HEK293 (cell line): ENCODE data around the gene ADAM23.

Experiments
- CTCF ChIA-PET: fragments of 350-600 bp; formaldehyde crosslinking; extraction: SDS; loops from one replicate; lab custom pipeline; 2021; ENCODE audit warnings: antibody characterized with exemption; lab: Yijun Ruan, JAX
- POLR2A ChIA-PET: fragments of 300-600 bp; formaldehyde crosslinking; extraction: SDS; loops from one replicate; lab custom pipeline; 2020; ENCODE audit warnings: antibody characterized with exemption, inconsistent platforms; lab: Yijun Ruan, JAX
- H3K27ac ChIP-seq: fragments of 200-500 bp; sonication (Bioruptor generic); 2 replicates; pipeline ENCODE4 v1.5.1; 2014; ENCODE audit warnings: low read depth, low read length, control low read depth, inconsistent platforms; ENCODE audit errors: extremely low read depth
- H3K36me3 ChIP-seq, 2 experiments: fragments of 200-500 bp in 1 of 2; sonication (Bioruptor generic) in 1 of 2; 1 replicate in 1 of 2; 2 replicates in 1 of 2; pipeline ENCODE4 v1.5.1; 2014 to 2017; ENCODE audit warnings: inconsistent platforms in 2 of 2, low read length in 2 of 2; ENCODE audit not compliant: control insufficient read depth in 2 of 2, insufficient read depth in 1 of 2
- H3K4me1 ChIP-seq: fragments of 200-500 bp; sonication (Bioruptor generic); 2 replicates; pipeline ENCODE4 v1.5.1; 2014; ENCODE audit warnings: mild to moderate bottlenecking, low read length, inconsistent platforms; ENCODE audit not compliant: control insufficient read depth, insufficient read depth
- H3K4me3 ChIP-seq: 2 replicates; pipeline ENCODE4 v1.5.1; 2011; ENCODE audit warnings: low read depth, mild to moderate bottlenecking, control low read depth, low read length, moderate library complexity
- H3K9me3 ChIP-seq: fragments of 200-500 bp; sonication (Bioruptor generic); 2 replicates; pipeline ENCODE4 v1.5.1; 2014; ENCODE audit warnings: low read depth, low read length, inconsistent platforms; ENCODE audit not compliant: control insufficient read depth, insufficient read depth
- BCL11B ChIP-seq: fragments of 450-650 bp; formaldehyde crosslinking; IDR thresholded peaks from 2 replicates; pipeline ENCODE4 v1.5.1; 2016; ENCODE audit warnings: low read depth, missing biosample characterization, missing genetic modification characterization
- SP2 ChIP-seq: fragments of 450-650 bp; formaldehyde crosslinking; IDR thresholded peaks from 2 replicates; pipeline ENCODE4 v1.5.1; 2016; ENCODE audit warnings: missing biosample characterization, missing genetic modification characterization
- ZFP69B ChIP-seq: fragments of 450-650 bp; formaldehyde crosslinking; IDR thresholded peaks from 2 replicates; pipeline ENCODE4 v1.5.1; 2016; ENCODE audit warnings: missing biosample characterization, missing genetic modification characterization
- ZNF335 ChIP-seq: fragments of 450-650 bp; formaldehyde crosslinking; conservative IDR thresholded peaks from 2 replicates; pipeline ENCODE4 v1.5.1; 2016; ENCODE audit warnings: missing biosample characterization, missing genetic modification characterization
- ZNF560 ChIP-seq: fragments of 450-650 bp; formaldehyde crosslinking; IDR thresholded peaks from 2 replicates; pipeline ENCODE4 v1.5.1; 2017; ENCODE audit warnings: missing biosample characterization, missing genetic modification characterization, borderline replicate concordance
- ZNF561 ChIP-seq: fragments of 450-650 bp; IDR thresholded peaks from 2 replicates; pipeline ENCODE4 v1.5.1; 2018; ENCODE audit warnings: missing biosample characterization, missing genetic modification characterization, borderline replicate concordance
- ZNF571 ChIP-seq: fragments of 450-650 bp; formaldehyde crosslinking; IDR thresholded peaks from 2 replicates; pipeline ENCODE4 v1.5.0; 2017; ENCODE audit warnings: missing biosample characterization, missing genetic modification characterization
- ZNF791 ChIP-seq: fragments of 450-650 bp; formaldehyde crosslinking; IDR thresholded peaks from 2 replicates; pipeline ENCODE4 v1.5.1; 2016; ENCODE audit warnings: missing biosample characterization, missing genetic modification characterization
- TF ChIP-seq, protein P1 (sequence below): fragments of 450-650 bp; formaldehyde crosslinking; IDR thresholded peaks from 2 replicates; pipeline ENCODE4 v1.5.1; 2016; ENCODE audit warnings: missing biosample characterization, missing genetic modification characterization, borderline replicate concordance
- TF ChIP-seq, protein P2 (sequence below): fragments of 450-650 bp; formaldehyde crosslinking; IDR thresholded peaks from 2 replicates; pipeline ENCODE4 v1.5.1; 2016; ENCODE audit warnings: missing biosample characterization, missing genetic modification characterization
- TF ChIP-seq, protein P3 (sequence below): fragments of 450-650 bp; formaldehyde crosslinking; IDR thresholded peaks from 2 replicates; pipeline ENCODE4 v1.5.1; 2016; ENCODE audit warnings: missing biosample characterization, missing genetic modification characterization, low read depth
- TF ChIP-seq, protein P4 (sequence below): fragments of 450-650 bp; formaldehyde crosslinking; IDR thresholded peaks from 2 replicates; pipeline ENCODE4 v1.5.1; 2017; ENCODE audit warnings: missing biosample characterization, missing genetic modification characterization
- TF ChIP-seq, protein P5 (sequence below): fragments of 450-650 bp; formaldehyde crosslinking; IDR thresholded peaks from 2 replicates; pipeline ENCODE4 v1.5.1; 2016; ENCODE audit warnings: missing biosample characterization, missing genetic modification characterization

The ADAM23 gene

DNA sequence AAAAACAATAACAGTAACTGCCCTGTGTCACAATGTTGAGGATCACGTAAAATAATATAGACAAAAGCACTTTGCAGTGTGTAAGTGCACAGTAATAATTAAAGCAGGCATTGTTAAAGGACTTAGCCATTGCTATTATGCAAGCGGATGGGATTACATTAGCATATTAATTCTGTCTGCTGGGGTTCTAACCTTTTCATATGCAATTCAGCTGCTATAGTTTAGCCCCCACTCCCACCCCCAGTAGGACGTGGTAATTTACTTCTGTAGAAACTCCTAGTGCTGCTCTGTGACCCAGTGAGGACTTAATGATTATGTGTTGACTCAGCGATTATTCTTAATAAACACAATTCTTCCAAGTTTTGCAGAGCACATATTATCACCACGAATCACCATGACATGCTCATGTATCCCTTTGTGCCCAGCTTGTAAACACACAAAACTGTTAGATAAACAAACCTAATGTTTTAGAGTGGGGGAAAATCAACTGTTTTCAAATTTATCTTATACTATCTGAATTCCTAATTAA, 5.1 kb upstream of the ADAM23 start (continued):
- TF ChIP-seq, protein P1, sequence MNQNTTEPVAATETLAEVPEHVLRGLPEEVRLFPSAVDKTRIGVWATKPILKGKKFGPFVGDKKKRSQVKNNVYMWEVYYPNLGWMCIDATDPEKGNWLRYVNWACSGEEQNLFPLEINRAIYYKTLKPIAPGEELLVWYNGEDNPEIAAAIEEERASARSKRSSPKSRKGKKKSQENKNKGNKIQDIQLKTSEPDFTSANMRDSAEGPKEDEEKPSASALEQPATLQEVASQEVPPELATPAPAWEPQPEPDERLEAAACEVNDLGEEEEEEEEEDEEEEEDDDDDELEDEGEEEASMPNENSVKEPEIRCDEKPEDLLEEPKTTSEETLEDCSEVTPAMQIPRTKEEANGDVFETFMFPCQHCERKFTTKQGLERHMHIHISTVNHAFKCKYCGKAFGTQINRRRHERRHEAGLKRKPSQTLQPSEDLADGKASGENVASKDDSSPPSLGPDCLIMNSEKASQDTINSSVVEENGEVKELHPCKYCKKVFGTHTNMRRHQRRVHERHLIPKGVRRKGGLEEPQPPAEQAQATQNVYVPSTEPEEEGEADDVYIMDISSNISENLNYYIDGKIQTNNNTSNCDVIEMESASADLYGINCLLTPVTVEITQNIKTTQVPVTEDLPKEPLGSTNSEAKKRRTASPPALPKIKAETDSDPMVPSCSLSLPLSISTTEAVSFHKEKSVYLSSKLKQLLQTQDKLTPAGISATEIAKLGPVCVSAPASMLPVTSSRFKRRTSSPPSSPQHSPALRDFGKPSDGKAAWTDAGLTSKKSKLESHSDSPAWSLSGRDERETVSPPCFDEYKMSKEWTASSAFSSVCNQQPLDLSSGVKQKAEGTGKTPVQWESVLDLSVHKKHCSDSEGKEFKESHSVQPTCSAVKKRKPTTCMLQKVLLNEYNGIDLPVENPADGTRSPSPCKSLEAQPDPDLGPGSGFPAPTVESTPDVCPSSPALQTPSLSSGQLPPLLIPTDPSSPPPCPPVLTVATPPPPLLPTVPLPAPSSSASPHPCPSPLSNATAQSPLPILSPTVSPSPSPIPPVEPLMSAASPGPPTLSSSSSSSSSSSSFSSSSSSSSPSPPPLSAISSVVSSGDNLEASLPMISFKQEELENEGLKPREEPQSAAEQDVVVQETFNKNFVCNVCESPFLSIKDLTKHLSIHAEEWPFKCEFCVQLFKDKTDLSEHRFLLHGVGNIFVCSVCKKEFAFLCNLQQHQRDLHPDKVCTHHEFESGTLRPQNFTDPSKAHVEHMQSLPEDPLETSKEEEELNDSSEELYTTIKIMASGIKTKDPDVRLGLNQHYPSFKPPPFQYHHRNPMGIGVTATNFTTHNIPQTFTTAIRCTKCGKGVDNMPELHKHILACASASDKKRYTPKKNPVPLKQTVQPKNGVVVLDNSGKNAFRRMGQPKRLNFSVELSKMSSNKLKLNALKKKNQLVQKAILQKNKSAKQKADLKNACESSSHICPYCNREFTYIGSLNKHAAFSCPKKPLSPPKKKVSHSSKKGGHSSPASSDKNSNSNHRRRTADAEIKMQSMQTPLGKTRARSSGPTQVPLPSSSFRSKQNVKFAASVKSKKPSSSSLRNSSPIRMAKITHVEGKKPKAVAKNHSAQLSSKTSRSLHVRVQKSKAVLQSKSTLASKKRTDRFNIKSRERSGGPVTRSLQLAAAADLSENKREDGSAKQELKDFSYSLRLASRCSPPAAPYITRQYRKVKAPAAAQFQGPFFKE (tag by site-specific recombination) = no peak
- TF ChIP-seq, protein P2, sequence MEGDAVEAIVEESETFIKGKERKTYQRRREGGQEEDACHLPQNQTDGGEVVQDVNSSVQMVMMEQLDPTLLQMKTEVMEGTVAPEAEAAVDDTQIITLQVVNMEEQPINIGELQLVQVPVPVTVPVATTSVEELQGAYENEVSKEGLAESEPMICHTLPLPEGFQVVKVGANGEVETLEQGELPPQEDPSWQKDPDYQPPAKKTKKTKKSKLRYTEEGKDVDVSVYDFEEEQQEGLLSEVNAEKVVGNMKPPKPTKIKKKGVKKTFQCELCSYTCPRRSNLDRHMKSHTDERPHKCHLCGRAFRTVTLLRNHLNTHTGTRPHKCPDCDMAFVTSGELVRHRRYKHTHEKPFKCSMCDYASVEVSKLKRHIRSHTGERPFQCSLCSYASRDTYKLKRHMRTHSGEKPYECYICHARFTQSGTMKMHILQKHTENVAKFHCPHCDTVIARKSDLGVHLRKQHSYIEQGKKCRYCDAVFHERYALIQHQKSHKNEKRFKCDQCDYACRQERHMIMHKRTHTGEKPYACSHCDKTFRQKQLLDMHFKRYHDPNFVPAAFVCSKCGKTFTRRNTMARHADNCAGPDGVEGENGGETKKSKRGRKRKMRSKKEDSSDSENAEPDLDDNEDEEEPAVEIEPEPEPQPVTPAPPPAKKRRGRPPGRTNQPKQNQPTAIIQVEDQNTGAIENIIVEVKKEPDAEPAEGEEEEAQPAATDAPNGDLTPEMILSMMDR (tag by site-specific recombination) = no peak
- TF ChIP-seq ZNF791 (no peak), ZFP69B (tag by site-specific recombination) (no peak)
- TF ChIP-seq, protein P3, sequence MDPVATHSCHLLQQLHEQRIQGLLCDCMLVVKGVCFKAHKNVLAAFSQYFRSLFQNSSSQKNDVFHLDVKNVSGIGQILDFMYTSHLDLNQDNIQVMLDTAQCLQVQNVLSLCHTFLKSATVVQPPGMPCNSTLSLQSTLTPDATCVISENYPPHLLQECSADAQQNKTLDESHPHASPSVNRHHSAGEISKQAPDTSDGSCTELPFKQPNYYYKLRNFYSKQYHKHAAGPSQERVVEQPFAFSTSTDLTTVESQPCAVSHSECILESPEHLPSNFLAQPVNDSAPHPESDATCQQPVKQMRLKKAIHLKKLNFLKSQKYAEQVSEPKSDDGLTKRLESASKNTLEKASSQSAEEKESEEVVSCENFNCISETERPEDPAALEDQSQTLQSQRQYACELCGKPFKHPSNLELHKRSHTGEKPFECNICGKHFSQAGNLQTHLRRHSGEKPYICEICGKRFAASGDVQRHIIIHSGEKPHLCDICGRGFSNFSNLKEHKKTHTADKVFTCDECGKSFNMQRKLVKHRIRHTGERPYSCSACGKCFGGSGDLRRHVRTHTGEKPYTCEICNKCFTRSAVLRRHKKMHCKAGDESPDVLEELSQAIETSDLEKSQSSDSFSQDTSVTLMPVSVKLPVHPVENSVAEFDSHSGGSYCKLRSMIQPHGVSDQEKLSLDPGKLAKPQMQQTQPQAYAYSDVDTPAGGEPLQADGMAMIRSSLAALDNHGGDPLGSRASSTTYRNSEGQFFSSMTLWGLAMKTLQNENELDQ (tag by site-specific recombination) = no peak

DNA sequence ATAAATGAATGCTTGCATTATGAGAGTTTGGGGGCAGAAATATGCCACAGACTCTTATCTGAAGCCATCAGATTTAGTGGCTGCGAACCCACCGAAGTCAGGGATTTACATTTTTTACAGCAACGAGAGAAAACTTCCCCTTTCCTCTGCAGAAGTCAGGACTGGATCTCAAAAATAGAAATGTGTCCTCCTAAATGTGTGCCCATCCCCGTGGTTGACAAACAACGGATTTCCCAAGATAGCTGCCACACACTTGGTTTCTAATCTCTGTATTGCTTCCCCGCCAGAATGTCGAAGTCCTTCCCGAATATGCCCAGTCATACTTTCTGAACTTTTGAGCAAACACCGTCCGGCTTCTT, 879 bp upstream of the ADAM23 start:
- TF ChIP-seq ZNF571 (tag by site-specific recombination) = no peak
- no peak for TF ChIP-seq SP2 (tag by site-specific recombination)
- TF ChIP-seq ZNF561 = no peak
- TF ChIP-seq, protein P4, sequence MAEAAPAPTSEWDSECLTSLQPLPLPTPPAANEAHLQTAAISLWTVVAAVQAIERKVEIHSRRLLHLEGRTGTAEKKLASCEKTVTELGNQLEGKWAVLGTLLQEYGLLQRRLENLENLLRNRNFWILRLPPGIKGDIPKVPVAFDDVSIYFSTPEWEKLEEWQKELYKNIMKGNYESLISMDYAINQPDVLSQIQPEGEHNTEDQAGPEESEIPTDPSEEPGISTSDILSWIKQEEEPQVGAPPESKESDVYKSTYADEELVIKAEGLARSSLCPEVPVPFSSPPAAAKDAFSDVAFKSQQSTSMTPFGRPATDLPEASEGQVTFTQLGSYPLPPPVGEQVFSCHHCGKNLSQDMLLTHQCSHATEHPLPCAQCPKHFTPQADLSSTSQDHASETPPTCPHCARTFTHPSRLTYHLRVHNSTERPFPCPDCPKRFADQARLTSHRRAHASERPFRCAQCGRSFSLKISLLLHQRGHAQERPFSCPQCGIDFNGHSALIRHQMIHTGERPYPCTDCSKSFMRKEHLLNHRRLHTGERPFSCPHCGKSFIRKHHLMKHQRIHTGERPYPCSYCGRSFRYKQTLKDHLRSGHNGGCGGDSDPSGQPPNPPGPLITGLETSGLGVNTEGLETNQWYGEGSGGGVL = no peak
- TF ChIP-seq, protein P5, sequence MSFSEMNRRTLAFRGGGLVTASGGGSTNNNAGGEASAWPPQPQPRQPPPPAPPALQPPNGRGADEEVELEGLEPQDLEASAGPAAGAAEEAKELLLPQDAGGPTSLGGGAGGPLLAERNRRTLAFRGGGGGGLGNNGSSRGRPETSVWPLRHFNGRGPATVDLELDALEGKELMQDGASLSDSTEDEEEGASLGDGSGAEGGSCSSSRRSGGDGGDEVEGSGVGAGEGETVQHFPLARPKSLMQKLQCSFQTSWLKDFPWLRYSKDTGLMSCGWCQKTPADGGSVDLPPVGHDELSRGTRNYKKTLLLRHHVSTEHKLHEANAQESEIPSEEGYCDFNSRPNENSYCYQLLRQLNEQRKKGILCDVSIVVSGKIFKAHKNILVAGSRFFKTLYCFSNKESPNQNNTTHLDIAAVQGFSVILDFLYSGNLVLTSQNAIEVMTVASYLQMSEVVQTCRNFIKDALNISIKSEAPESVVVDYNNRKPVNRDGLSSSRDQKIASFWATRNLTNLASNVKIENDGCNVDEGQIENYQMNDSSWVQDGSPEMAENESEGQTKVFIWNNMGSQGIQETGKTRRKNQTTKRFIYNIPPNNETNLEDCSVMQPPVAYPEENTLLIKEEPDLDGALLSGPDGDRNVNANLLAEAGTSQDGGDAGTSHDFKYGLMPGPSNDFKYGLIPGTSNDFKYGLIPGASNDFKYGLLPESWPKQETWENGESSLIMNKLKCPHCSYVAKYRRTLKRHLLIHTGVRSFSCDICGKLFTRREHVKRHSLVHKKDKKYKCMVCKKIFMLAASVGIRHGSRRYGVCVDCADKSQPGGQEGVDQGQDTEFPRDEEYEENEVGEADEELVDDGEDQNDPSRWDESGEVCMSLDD (tag by site-specific recombination) = no peak
- TF ChIP-seq ZNF560 (tag by site-specific recombination) = no peak
- peak; percentile 43; the same call in 1 of the 2 replicates for TF ChIP-seq ZNF335 (tag by site-specific recombination)
- TF ChIP-seq BCL11B (tag by site-specific recombination) = no peak
- H3K9me3 ChIP-seq = no peaks in the 10 kb centered on the region
- POLR2A ChIA-PET = no interaction called here
- CTCF ChIA-PET = interaction anchor here (0.7 kb wide), 1 partner anchor 348 kb away, joined by 3 read pairs; no protein-coding TSS in a partner anchor
- no peaks in the 10 kb centered on the region for H3K36me3 ChIP-seq
- H3K4me1 ChIP-seq = no peaks in the 10 kb centered on the region
- H3K27ac ChIP-seq = no peak overlapping the region
- H3K4me3 ChIP-seq = peak overlapping the region; percentile 68; the same call in 1 of the 2 replicates
